ENCODE data around the gene SUCO.
"Not testable (repeated sequence)": the region's sequence is repeated elsewhere in the genome, so short reads cannot be mapped to it uniquely, and the experiment has no call there.

Gene SUCO

DNA sequence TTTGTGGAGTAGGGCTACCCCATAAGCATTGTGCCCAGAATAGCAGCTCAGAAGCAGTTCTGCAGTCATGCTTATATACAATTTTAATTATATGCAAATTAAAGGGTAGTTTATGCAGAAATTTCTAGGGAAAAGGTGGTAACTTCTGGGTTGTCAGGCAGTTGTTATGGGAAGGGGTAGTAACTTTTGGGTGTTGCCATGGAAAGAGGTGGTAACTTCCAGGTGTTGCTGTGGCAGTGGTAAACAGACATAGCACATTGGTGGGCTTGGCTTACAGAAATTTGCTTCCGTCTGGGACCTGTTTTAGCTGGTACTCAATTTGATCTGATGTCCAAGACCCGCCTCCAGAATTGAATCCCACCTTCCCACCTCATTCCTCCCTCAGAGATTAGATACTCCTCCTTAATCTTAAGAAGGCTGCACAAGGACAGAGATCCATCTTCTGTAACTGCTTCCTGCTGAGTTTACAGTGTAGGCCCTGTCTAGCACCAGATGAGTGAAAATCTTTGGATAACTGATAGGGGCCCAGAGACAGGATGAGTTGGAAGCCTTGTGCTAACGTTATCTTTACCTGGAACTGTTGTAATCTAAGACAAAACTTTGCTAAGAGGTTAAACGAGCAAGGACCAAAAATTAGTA is 26.7 kb downstream of the SUCO start:
- H3K27me3 Mint-ChIP-seq = no peaks in the 10 kb centered on the region
- peaks cover 48 to 64% of the 10 kb centered on the region in 2 donors for H3K36me3 Mint-ChIP-seq
- peaks cover 4 to 16% of the 10 kb centered on the region in 2 donors for H3K4me1 Mint-ChIP-seq
- no peak overlapping the region for H3K4me3 Mint-ChIP-seq
- DNase-seq (no peak), ATAC-seq (replicated peaks) (no peak)
- H3K27ac Mint-ChIP-seq = no peak overlapping the region
- H3K9me3 Mint-ChIP-seq = peaks cover 7 to 10% of the 10 kb centered on the region in 2 donors

DNA sequence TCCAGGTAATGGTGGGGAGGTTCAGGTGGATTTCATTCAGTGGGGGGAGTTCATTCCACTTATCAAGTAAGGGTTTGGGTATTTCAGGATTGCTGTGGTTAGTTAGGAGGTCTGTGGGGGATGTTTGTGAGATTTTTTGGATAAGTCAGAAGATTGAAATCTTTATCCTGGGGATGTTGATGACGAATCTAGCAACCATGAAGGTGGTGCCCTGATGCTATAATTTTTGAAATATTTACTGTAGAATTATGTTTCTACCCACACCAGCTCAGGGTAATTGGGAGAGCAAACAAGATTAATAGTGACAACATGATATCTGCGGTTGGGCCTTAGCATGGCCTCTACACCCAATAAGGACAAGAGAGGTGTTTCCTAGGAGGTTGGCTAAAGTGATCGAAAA is 28.3 kb downstream of the SUCO start:
- Mint-ChIP-seq H3K4me1 (peaks cover 5 to 9% of the 10 kb centered on the region in 2 donors), H3K27me3 (no peaks in the 10 kb centered on the region), H3K4me3 (no peak overlapping the region), H3K9me3 (peaks cover 7 to 10% of the 10 kb centered on the region in 2 donors), H3K27ac (no peak overlapping the region), H3K36me3 (peaks cover 48 to 70% of the 10 kb centered on the region in 2 donors)
- no peak for DNase-seq
- ATAC-seq (replicated peaks) = no peak

DNA sequence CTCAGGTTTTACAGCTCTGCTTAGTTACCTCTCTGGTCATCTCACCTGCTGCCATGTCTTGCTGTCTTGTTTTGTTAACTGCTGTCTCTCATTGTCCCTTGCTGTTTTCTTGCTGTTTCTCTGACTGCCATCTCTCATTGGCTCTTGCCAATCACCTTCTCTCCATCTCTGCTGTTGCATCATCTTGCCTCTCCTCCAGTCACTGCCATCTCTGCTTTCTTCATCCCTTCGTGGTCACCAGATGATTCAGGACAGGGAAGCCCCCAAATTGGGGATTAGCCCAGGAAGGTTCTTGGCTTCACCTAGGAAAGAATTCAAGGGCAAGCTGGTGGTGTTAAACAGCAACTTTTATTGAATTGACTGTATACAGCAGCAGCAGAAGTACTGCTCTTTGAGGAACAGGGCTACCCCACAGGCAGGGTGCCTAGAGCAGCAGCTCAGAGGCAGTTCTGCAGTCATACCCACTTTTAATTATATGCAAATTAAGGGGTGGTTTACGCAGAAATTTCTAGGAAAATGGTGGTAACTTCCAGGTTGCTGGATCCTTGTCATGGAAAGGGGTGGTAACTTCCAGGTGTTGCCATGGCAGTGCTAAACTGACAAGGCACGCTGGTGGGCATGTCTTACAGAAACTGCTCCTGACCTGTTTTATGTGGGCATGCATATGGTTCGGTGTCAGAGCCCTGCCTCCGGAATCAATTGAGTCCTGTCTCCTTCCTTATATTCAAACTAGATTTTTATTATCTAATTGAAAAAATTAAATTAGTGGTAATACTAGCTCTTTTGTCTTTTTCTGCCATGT is 33.4 kb downstream of the SUCO start:
- DNase-seq = no peak
- peaks cover 5 to 9% of the 10 kb centered on the region in 2 donors for H3K4me1 Mint-ChIP-seq
- peaks cover 11 to 14% of the 10 kb centered on the region in 2 donors for H3K9me3 Mint-ChIP-seq
- H3K27ac Mint-ChIP-seq = no peak overlapping the region
- H3K36me3 Mint-ChIP-seq = peaks cover 46 to 67% of the 10 kb centered on the region in 2 donors
- no peak overlapping the region for H3K4me3 Mint-ChIP-seq
- H3K27me3 Mint-ChIP-seq = no peaks in the 10 kb centered on the region
- no peak for ATAC-seq (replicated peaks)

DNA sequence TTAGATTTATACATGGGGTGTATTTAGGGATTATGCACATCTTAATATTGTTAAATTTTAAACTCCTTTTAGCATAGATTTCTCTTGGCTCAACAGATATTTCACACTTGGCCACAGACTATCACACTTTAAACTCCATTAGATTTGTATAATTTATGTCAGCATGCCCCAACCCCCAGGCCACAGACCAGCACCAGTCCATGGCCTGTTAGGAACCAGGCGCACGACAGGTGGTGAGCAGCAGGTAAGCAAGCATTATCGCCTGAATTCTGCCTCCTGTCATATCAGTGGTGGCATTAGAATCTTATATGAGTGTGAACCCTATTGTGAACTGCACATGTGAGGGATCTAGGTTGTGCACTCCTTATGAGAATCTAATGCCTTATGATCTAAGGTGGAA is 34.8 kb downstream of the SUCO start:
- ATAC-seq (replicated peaks) = no peak
- Mint-ChIP-seq H3K9me3 (peaks cover 11 to 13% of the 10 kb centered on the region in 2 donors), H3K27ac (no peak overlapping the region), H3K4me1 (peaks cover 5 to 8% of the 10 kb centered on the region in 2 donors), H3K27me3 (no peaks in the 10 kb centered on the region), H3K4me3 (no peak overlapping the region), H3K36me3 (peaks cover 40 to 59% of the 10 kb centered on the region in 2 donors)
- no peak for DNase-seq

DNA sequence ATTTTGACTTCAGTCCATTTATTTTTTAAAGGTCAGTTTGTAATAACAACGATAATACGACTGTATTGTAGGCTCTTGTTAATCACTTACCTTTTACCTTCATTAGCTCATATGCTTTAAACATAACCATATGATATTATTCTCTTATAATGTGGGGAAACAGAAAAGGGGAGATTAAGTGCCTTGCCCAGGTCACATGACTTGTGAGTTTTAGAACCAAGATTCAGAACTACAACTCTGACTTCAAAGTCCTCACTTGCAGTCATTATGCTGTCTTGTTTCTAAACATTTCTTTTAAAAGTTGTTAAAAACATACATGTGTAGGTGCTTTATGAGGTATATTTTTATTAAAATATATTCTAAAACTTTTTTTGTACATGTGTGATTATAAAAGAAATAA is 41.1 kb downstream of the SUCO start:
- no peaks in the 10 kb centered on the region for H3K4me1 Mint-ChIP-seq
- peaks cover 4% of the 10 kb centered on the region in 2 donors for H3K9me3 Mint-ChIP-seq
- no peak overlapping the region for H3K4me3 Mint-ChIP-seq
- DNase-seq (no peak), ATAC-seq (replicated peaks) (no peak)
- H3K36me3 Mint-ChIP-seq = peaks cover 19 to 27% of the 10 kb centered on the region in 2 donors
- no peak overlapping the region for H3K27ac Mint-ChIP-seq
- H3K27me3 Mint-ChIP-seq = no peaks in the 10 kb centered on the region

DNA sequence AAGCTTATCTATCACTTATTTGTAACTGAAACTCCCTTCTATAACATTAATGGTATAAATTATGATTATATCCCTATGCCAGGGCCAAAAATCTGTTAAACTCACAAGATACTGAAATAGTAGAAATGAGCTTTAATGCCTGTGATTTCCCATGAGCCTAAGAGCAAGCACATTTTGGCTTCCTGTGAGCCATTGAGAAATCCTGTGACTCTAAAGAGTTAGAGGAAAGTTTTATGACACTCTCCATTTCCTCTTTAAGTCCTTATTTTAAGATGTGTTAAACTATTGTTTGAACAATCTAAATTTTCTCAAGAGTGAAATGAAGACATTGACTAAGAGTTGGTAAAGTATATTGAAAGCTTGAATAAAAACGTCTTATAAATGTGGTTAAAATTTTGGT is 45.6 kb downstream of the SUCO start:
- DNase-seq (no peak), ATAC-seq (replicated peaks) (no peak)
- no peaks in the 10 kb centered on the region for H3K27me3 Mint-ChIP-seq
- H3K4me3 Mint-ChIP-seq = no peak overlapping the region
- no peaks in the 10 kb centered on the region for H3K4me1 Mint-ChIP-seq
- H3K27ac Mint-ChIP-seq = no peak overlapping the region
- H3K36me3 Mint-ChIP-seq = peaks cover 11 to 15% of the 10 kb centered on the region in 2 donors
- H3K9me3 Mint-ChIP-seq = no peaks in the 10 kb centered on the region

DNA sequence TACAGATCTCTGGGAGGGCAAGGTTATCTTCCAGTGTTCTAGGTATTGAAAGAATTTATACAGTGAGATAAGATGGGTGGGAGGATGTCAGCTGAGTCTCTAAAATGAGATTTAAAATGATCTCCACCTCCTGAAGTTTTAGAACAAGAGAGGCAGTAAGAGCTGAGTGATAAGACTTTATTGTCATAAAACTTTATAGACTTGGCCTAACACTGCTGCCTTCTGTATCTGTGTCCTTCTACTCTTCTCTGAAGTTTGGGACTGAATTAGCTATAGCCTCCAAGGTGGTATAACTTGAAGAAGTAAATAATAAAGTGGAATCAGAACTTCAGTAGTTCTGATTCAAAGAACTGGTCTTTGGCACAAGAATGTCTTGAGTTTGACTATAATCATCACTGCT is 48.3 kb downstream of the SUCO start:
- peaks cover 8 to 12% of the 10 kb centered on the region in 2 donors for H3K36me3 Mint-ChIP-seq
- no peak overlapping the region for H3K4me3 Mint-ChIP-seq
- no peaks in the 10 kb centered on the region for H3K27me3 Mint-ChIP-seq
- H3K9me3 Mint-ChIP-seq = no peaks in the 10 kb centered on the region
- DNase-seq = no peak
- ATAC-seq (replicated peaks) = no peak
- H3K27ac Mint-ChIP-seq = peak overlapping the region; percentile 42
- H3K4me1 Mint-ChIP-seq = no peaks in the 10 kb centered on the region

DNA sequence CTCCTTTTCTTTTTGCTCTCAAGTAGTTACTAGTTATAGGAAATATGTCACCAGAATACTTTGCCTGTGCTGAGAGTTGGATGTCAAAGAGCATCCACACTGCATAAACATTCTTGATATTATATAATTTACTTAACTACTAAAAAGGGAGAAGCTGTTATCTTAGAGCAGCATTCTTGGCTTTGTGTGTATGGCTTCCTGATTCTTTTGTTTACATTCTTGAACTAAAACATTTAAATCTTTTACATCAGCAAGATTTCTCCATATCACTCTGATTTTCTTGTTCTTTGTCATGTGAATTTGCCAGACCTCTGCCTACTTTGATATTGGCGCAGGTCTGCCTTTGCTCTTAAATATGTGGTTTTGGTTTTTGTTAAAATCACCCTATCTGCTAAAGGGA is 48.8 kb downstream of the SUCO start:
- no peaks in the 10 kb centered on the region for H3K9me3 Mint-ChIP-seq
- H3K27me3 Mint-ChIP-seq = no peaks in the 10 kb centered on the region
- H3K4me1 Mint-ChIP-seq = no peaks in the 10 kb centered on the region
- DNase-seq = no peak
- no peak for ATAC-seq (replicated peaks)
- H3K27ac Mint-ChIP-seq = no peak overlapping the region
- peaks cover 8 to 12% of the 10 kb centered on the region in 2 donors for H3K36me3 Mint-ChIP-seq
- no peak overlapping the region for H3K4me3 Mint-ChIP-seq

DNA sequence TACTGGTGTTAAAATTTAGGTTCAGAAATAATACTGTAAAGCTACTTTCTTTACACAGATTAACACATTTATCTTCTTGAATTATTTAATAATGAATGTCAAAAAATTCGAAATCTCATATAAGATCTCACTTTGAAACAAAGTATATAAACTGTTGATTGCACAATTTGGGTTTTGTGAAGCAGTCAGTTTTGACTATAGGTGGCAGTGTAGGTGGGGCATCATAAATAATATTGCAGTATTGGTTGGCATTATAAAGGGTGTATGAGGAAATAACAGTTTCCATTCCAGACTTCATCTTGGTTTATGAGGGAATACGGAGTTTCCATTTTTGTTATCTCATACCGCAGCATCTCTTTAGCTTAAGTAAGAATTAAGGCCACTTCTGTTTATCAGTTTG is 49.9 kb downstream of the SUCO start:
- DNase-seq (no peak), ATAC-seq (replicated peaks) (no peak)
- no peak overlapping the region for H3K4me3 Mint-ChIP-seq
- H3K9me3 Mint-ChIP-seq = no peaks in the 10 kb centered on the region
- H3K27me3 Mint-ChIP-seq = no peaks in the 10 kb centered on the region
- no peak overlapping the region for H3K27ac Mint-ChIP-seq
- no peaks in the 10 kb centered on the region for H3K4me1 Mint-ChIP-seq
- H3K36me3 Mint-ChIP-seq = peaks cover 8 to 12% of the 10 kb centered on the region in 2 donors

DNA sequence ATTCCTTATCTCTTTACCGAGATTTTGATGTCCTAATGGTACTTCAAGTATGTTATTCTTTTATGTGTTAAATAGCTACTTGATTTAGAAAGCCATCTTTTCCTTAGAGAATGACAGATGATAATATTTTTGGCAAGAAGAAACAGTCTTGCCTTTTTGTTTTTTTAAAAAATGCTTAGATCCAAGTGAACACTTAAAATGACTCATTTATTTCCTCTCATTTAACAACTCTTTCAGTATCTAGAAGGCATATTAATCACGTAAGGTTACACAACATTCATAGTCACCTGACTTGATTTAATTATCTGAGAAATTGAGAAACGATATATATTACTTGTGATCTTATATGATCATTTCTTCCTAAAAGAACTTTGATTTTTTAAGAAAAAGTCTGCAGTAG is 52.4 kb downstream of the SUCO start:
- H3K27ac Mint-ChIP-seq = no peak overlapping the region

DNA sequence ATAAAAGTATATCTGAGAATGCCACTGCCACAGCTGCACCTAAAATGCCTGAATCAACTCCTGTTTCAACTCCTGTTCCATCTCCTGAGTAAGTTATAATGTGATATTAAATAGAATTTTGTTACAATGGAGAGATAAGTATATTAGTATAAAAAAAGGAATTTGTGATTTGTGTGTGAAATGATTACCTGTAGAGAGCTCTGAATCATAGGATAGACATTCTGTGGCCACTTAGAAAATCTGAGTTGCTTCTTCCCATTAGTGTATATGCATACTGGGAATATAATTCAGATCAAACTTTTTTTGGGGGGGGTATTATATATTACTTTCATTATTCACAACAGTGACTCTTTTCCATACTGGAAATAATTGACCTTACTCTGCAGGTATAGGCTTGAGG is 52.9 kb downstream of the SUCO start:
- no peak for ATAC-seq (replicated peaks)
- Mint-ChIP-seq H3K36me3 (peaks cover 10 to 26% of the 10 kb centered on the region in 2 donors), H3K27ac (no peak overlapping the region), H3K4me3 (no peak overlapping the region), H3K27me3 (no peaks in the 10 kb centered on the region), H3K4me1 (peaks cover 0 to 3% of the 10 kb centered on the region in 2 donors), H3K9me3 (no peaks in the 10 kb centered on the region)
- DNase-seq = no peak

More for the DNA sequence above, 52.4 kb downstream of the SUCO start:
- H3K9me3 Mint-ChIP-seq = no peaks in the 10 kb centered on the region
- H3K27me3 Mint-ChIP-seq = no peaks in the 10 kb centered on the region
- DNase-seq (no peak), ATAC-seq (replicated peaks) (no peak)
- peaks cover 7 to 21% of the 10 kb centered on the region in 2 donors for H3K36me3 Mint-ChIP-seq
- H3K4me1 Mint-ChIP-seq = peaks cover 0 to 3% of the 10 kb centered on the region in 2 donors
- H3K4me3 Mint-ChIP-seq = no peak overlapping the region

DNA sequence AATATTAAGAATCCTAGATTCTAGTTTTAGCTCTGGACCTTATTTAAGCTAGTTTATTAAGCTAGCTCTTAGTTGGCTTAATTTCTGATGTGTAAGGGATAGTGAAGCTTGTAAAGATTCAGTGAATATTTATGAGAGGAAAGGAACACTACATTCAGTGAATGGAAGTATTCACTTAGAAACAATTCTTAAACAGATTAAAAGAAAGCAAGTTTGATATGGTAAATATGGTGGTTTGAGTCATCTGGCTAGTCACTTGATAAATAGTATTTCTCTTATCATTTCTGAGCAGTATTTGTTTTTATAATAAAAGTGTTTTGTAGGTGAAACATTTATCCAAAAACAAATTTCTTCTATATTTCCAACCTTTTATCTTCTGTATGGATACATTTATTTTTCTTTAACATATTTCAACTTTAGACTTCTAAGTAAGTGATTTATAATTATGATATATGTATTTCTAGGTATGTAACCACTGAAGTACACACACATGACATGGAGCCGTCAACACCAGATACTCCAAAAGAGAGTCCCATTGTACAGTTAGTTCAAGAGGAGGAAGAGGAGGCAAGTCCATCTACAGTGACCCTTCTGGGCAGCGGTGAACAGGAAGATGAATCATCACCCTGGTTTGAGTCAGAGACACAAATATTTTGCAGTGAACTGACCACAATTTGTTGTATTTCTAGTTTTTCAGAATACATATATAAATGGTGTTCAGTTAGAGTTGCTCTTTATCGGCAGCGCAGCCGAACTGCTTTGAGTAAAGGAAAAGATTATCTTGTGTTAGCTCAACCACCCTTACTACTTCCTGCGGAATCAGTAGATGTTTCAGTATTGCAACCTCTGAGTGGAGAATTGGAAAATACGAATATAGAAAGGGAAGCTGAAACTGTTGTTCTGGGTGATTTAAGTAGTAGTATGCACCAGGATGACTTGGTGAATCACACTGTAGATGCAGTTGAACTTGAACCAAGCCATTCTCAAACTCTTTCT is 55.6 kb downstream of the SUCO start:
- Mint-ChIP-seq H3K4me1 (peaks cover 5 to 10% of the 10 kb centered on the region in 2 donors), H3K9me3 (peaks cover 0 to 1% of the 10 kb centered on the region in 2 donors), H3K36me3 (peaks cover 23 to 44% of the 10 kb centered on the region in 2 donors), H3K27ac (no peak overlapping the region), H3K27me3 (no peaks in the 10 kb centered on the region), H3K4me3 (no peak overlapping the region)
- peak; percentile 16 to 22 for ATAC-seq (replicated peaks)
- DNase-seq = no peak

DNA sequence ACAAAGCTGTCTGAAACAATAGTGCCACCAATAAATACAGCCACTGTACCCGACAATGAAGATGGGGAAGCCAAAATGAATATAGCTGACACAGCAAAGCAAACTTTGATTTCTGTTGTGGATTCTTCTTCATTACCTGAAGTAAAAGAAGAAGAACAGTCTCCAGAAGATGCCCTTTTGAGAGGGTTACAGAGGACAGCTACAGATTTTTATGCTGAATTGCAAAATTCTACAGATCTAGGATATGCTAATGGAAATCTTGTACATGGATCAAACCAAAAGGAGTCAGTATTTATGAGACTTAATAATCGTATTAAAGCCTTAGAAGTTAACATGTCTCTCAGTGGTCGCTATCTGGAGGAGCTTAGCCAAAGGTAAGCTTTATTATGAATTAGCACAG is 56.6 kb downstream of the SUCO start:
- H3K36me3 Mint-ChIP-seq = peaks cover 31 to 54% of the 10 kb centered on the region in 2 donors
- H3K4me3 Mint-ChIP-seq = no peak overlapping the region
- DNase-seq (no peak), ATAC-seq (replicated peaks) (no peak)
- H3K27ac Mint-ChIP-seq = no peak overlapping the region
- no peaks in the 10 kb centered on the region for H3K27me3 Mint-ChIP-seq
- peaks cover 0 to 1% of the 10 kb centered on the region in 2 donors for H3K9me3 Mint-ChIP-seq
- H3K4me1 Mint-ChIP-seq = peaks cover 5 to 16% of the 10 kb centered on the region in 2 donors

DNA sequence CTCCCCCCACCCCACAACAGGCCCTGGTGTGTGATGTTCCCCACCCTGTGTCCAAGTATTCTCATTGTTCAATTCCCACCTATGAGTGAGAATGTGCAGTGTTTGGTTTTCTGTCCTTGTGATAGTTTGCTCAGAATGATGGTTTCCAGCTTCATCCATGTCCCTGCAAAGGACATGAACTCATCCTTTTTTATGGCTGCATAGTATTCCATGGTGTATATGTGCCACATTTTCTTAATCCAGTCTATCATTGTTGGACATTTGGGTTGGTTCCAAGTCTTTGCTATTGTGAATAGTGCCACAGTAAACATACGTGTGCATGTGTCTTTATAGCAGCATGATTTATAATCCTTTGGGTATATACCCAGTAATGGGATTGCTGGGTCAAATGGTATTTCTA is 58.5 kb downstream of the SUCO start:
- Mint-ChIP-seq H3K4me1 (peaks cover 5 to 16% of the 10 kb centered on the region in 2 donors), H3K36me3 (peaks cover 49 to 72% of the 10 kb centered on the region in 2 donors)
- not testable (repeated sequence) for ATAC-seq (replicated peaks); H3K4me3 Mint-ChIP-seq; H3K9me3 Mint-ChIP-seq; H3K27me3 Mint-ChIP-seq; DNase-seq; H3K27ac Mint-ChIP-seq
